GM18867 (cell line): ENCODE data around the gene FREY1.

Experiments used
- ATAC-seq: cut with Tn5 transposase; IDR thresholded peaks from one replicate; pipeline ENCODE4 v1.9.1; 2021; ENCODE audit warnings: mild to moderate bottlenecking, moderate library complexity; ENCODE audit not compliant: unreplicated experiment

The FREY1 gene

GRCh38 chr11:45906965-45907611 is at the start of gene FREY1:
Gene FREY1, minus strand, starts transcription at chr11:45907271. Its CDS starts 26 bp downstream, at chr11:45907245.
- ATAC-seq = no peak

GRCh38 chr11:45949992-45950407 is 42.9 kb upstream of the FREY1 start:
- no peak for ATAC-seq

- no peak for ATAC-seq
These were observed 41.3 kb upstream of the FREY1 start for GRCh38 chr11:45948356-45948755.

GRCh38 chr11:45947885-45948284 is 40.8 kb upstream of the FREY1 start:
- ATAC-seq = no peak

- no peak for ATAC-seq
These were observed 38.4 kb upstream of the FREY1 start for GRCh38 chr11:45945397-45945999.

- no peak for ATAC-seq
These were observed 35.3 kb upstream of the FREY1 start for GRCh38 chr11:45942381-45942780.

- ATAC-seq = no peak
These were observed 34.2 kb upstream of the FREY1 start for GRCh38 chr11:45941285-45941684.

- ATAC-seq = no peak
These were observed 32.8 kb upstream of the FREY1 start for GRCh38 chr11:45939836-45940235.

DNA sequence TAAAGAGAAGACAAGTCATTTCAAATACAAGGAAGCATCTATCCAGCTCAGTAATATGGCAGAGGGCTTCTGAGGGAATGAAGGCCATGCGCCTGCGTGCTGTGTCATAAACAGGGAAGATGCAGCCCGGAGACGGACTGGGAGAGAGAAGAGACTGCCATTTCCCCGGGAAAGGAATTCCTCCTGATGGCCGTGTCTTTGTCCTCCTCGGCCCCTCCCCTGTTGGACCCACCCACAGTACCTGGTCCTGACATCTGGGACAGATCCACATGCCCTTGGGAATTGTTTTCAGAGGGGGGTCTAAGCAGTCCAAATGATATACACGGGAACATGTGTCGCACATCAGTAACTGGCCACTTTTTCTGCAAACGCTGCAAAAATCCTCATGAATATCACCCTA is 30.8 kb upstream of the FREY1 start:
- ATAC-seq = no peak

DNA sequence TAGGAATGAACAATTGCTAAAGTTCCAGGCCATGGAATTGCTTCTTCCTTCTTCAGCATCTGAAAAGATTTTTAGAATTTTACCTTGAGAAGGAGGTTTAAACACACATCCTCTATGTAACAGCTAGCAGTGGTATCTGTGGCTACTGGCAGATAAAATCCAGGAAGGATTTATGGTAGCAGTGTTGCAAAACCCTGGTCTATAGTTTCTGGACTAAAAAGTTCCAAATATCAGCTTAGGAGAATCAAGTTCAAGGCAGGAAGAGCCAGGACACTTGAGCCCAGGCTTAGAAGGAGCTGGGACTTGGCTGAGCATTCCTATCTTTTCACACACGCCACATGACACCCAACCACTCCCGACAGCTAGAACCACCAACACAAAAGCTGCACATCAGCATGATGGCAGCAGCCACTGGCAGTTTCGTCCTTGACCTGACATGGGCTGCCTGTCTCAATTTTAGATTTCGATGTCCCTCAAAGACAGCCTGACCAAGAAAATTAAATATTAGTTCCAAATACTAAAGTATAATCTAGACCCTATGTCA is 29.5 kb upstream of the FREY1 start:
- ATAC-seq = no peak

GRCh38 chr11:45935349-45936064 is 28.4 kb upstream of the FREY1 start:
- no peak for ATAC-seq

DNA sequence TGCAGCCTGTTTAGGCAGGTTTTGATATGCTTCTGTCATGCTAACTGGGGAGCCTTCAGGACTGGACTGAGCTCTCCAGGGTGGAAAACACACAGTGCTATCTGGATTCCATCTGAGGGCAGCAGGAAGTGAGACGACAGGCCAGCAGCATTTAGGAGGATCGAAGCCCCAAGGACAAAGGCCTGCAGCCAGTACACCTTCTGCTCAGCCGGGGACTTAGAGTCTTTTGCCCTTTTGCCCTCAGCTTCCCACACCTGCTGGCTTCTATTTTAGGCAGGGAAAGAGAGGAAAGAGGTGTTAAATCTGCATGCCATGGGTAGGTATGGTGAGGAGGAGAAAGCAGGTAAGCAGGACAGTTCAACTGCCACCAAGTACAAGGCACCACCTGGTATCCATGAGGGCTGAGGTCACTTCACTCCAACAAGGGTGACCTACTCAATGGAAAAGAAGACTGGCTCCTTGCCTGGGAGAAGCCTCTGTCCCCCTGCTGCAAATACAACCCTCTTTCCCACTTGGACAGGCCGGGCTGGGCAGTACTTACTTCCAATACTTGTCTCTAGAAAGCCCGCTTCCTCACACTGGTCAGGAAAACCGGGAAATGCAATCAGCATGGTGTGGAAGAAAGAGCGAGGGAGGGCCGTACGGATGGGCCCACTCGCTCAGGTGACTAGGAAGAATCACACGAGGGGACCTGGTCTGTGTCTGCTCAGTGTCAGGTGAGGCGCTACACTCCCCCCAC is 27.7 kb upstream of the FREY1 start:
- ATAC-seq = no peak

DNA sequence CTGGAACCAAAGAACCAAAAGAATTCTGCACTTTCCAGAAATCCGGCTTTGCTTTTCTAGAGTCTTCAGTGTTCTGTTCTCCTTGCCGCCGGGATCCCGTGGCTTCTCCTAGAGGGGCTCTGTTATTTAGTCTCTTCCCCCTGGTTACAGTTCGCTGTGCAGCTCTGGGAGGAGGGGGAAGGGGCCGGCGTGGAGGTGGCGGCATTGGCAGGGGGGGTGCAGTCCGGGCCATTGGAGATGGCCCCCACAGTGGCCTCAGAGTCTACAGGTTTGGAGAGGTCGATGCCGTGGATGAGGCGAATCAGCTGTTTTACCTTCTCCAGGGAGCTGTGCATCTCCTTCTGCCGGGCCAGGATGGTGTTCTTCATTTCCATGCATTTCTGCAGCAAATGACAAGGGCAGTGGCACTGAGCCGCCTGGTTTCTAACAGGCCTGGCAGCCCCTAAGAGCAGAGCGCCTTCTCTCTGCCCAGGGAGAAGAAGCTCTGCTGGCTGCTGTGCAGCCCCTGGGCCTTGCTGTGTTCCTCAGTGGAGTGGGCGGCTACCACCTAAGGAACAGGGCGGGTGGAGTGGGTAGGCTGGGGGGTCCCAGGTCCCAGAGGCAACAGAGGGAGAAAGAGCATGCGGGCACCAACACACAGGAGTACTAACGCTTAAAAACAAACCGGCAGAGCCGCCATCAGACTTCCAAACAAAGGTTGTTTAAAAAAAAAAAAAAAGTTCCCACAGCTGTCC is 26.9 kb upstream of the FREY1 start:
- ATAC-seq = no peak

GRCh38 chr11:45933131-45933831 is 26.2 kb upstream of the FREY1 start:
- ATAC-seq = no peak

DNA sequence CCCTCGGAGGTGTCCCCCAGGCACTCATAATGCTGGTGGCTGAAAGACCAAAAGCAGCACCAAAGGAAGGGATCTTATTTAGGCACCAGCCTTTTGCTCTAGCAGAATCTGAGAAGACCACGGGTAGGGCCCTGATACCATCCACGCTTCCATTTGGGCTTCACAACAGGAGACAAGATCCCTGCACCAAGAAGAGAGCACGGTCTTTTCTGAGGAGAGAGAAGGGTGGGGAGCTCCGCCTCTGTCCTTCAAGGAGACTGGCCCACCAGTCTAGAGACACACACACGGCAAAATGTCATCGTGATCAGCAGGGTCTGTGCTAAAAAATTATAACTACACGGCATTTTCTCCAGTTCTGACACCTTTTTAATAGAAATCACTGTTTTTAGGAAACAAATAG is 25.1 kb upstream of the FREY1 start:
- ATAC-seq = no peak

GRCh38 chr11:45931739-45932138 is 24.7 kb upstream of the FREY1 start:
- ATAC-seq = no peak

DNA sequence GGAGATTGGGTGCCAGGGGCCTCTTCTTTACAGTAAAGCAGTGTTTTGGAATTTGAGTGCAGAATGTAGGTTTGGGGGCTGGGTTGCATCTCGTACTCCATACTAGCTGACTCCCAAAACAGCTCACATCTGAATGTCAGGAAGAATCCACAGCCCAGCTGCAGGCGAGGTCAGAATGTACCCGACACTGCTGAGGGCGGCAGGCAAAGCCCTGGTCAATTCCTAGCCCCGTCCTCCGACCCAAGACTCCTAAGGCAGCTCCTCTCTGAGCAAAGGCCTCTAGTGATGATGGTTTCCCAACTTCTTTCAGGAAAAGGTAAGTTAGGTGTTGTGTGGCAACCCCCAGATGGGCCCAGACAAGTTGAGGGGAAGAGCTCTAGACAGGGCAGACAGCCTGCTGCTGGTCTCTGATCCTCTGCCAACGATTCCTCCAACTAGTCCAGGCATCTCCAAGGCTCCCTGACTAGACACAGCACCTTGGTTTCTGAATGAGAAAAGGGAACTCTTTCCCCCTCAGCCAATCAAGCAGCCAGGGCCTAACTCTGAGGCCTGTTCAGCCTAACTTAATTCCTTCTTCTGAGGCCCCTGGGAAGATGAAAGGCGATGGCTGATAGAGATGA is 24.0 kb upstream of the FREY1 start:
- no peak for ATAC-seq

- ATAC-seq = peak; percentile 95
These were observed 23.1 kb upstream of the FREY1 start for GRCh38 chr11:45930031-45930794.
